Esophagus (tissue), 2 donors: Measurements from ENCODE around the gene DCUN1D3. TPM values are rescaled to one million over a fixed set of nuclear protein-coding genes. Genes with fewer than 3 reads are reported as not detected.
A peak's percentile ranks its signal among the peaks of the same experiment; 100 is the strongest.

Experiments
- H3K27ac ChIP-seq, 2 donors: one replicate each; pipeline ENCODE4 v1.5.1; 2013; ENCODE audit warnings: low read depth in 2 of 2, mild to moderate bottlenecking in 2 of 2, inconsistent platforms in 1 of 2, low read length in 1 of 2, moderate library complexity in 1 of 2
- H3K27me3 ChIP-seq, 2 donors: one replicate each; pipeline ENCODE4 v1.6.1; 2013; ENCODE audit warnings: low read length in 2 of 2, control low read depth in 1 of 2, mild to moderate bottlenecking in 1 of 2; ENCODE audit not compliant: insufficient read depth in 2 of 2, control insufficient read depth in 1 of 2
- H3K36me3 ChIP-seq, 2 donors: one replicate each; pipeline ENCODE4 v1.6.1; 2013; ENCODE audit warnings: low read length in 1 of 2; ENCODE audit not compliant: control insufficient read depth in 2 of 2, insufficient read depth in 2 of 2
- H3K4me1 ChIP-seq, 2 donors: one replicate each; pipeline ENCODE4 v1.6.1; 2013; ENCODE audit warnings: low read length in 1 of 2; ENCODE audit not compliant: control insufficient read depth in 2 of 2, insufficient read depth in 2 of 2
- H3K4me3 ChIP-seq, 2 donors: one replicate each; pipeline ENCODE4 v1.5.1; 2013; ENCODE audit warnings: low read length in 2 of 2, mild to moderate bottlenecking in 2 of 2, low read depth in 1 of 2, moderate library complexity in 1 of 2
- H3K9me3 ChIP-seq, 2 donors: one replicate each; pipeline ENCODE4 v1.6.1; 2013; ENCODE audit warnings: mild to moderate bottlenecking in 2 of 2, low read depth in 1 of 2, low read length in 1 of 2, moderate library complexity in 1 of 2; ENCODE audit not compliant: control insufficient read depth in 2 of 2, insufficient read depth in 1 of 2
- WGBS, 2 donors: extraction: QIAGEN DNeasy Blood & Tissue Kit; methylation state at CpG; one replicate each; pipeline ENCODE4 v1.1.7; 2013; 5-methylcytosine and 5-hydroxymethylcytosine counted together
- polyA plus RNA-seq, 2 donors: library from polyadenylated mRNA; stranded (reverse); fragments of 200-250 nt; gene quantifications; one replicate each; pipeline ENCODE4 v1.2.3, GENCODE V29; 2013
- donor health status: healthy with polysubstance abuse.
- donor health status: Bipolar disorder and iron deficiency.

Gene DCUN1D3
- polyA plus RNA-seq, 2 donors, result 3.2 to 6.5 TPM

- H3K4me1 ChIP-seq, result peaks cover 0 to 2% of the 10 kb centered on the region in 2 donors
- H3K36me3 ChIP-seq, result peaks cover 7 to 16% of the 10 kb centered on the region in 2 donors
- no peak overlapping the region for H3K27ac ChIP-seq
- H3K4me3 ChIP-seq, result no peak overlapping the region
- no peaks in the 10 kb centered on the region for H3K27me3 ChIP-seq
- whole genome bisulfite sequencing, 2 donors, result 88 to 92% methylated on average over 3 of the region's 3 CpGs
- no peaks in the 10 kb centered on the region for H3K9me3 ChIP-seq
Measured at GRCh38 chr16:20859229-20859628, 40.9 kb downstream of the DCUN1D3 start.

- Histone ChIP-seq H3K4me3 (no peak overlapping the region), H3K4me1 (no peaks in the 10 kb centered on the region), H3K9me3 (no peaks in the 10 kb centered on the region), H3K27me3 (no peaks in the 10 kb centered on the region), H3K27ac (no peak overlapping the region), H3K36me3 (peaks cover 7 to 13% of the 10 kb centered on the region in 2 donors)
- 88 to 90% methylated on average over 2 of the region's 2 CpGs for WGBS, 2 donors
Measured at GRCh38 chr16:20857281-20857680, 42.9 kb downstream of the DCUN1D3 start.

GRCh38 chr16:20854963-20855362, 45.2 kb downstream of the DCUN1D3 start:
- no peak overlapping the region for H3K4me3 ChIP-seq
- H3K27ac ChIP-seq, result no peak overlapping the region
- no peaks in the 10 kb centered on the region for H3K27me3 ChIP-seq
- peaks cover 4 to 7% of the 10 kb centered on the region in 2 donors for H3K36me3 ChIP-seq
- H3K9me3 ChIP-seq, result no peaks in the 10 kb centered on the region
- 94 to 98% methylated on average over 2 of the region's 2 CpGs for WGBS, 2 donors
- no peaks in the 10 kb centered on the region for H3K4me1 ChIP-seq

GRCh38 chr16:20853981-20854620, 46.1 kb downstream of the DCUN1D3 start:
- WGBS, 2 donors, result 86 to 87% methylated on average over 3 of the region's 3 CpGs
- no peak overlapping the region for H3K4me3 ChIP-seq
- H3K36me3 ChIP-seq, result peaks cover 0 to 7% of the 10 kb centered on the region in 2 donors
- H3K4me1 ChIP-seq, result no peaks in the 10 kb centered on the region
- H3K27me3 ChIP-seq, result no peaks in the 10 kb centered on the region
- H3K27ac ChIP-seq, result no peak overlapping the region
- no peaks in the 10 kb centered on the region for H3K9me3 ChIP-seq

- 84 to 88% methylated on average over 5 of the region's 5 CpGs for WGBS, 2 donors
- Histone ChIP-seq H3K4me3 (no peak overlapping the region), H3K9me3 (no peaks in the 10 kb centered on the region), H3K4me1 (no peaks in the 10 kb centered on the region), H3K36me3 (peaks cover 0 to 7% of the 10 kb centered on the region in 2 donors), H3K27ac (no peak overlapping the region), H3K27me3 (no peaks in the 10 kb centered on the region)
Measured at GRCh38 chr16:20853143-20853542, 47.0 kb downstream of the DCUN1D3 start.

GRCh38 chr16:20851601-20852000, 48.6 kb downstream of the DCUN1D3 start:
- Histone ChIP-seq H3K27me3 (no peaks in the 10 kb centered on the region), H3K4me3 (no peak overlapping the region), H3K4me1 (no peaks in the 10 kb centered on the region), H3K27ac (peak overlapping the region; percentile 45 to 55), H3K9me3 (no peaks in the 10 kb centered on the region), H3K36me3 (peaks cover 0 to 5% of the 10 kb centered on the region in 2 donors)
- WGBS, 2 donors, result 22 to 42% methylated on average over 2 of the region's 2 CpGs

GRCh38 chr16:20850981-20851380, 49.2 kb downstream of the DCUN1D3 start:
- H3K4me1 ChIP-seq, result no peaks in the 10 kb centered on the region
- peaks cover 0 to 3% of the 10 kb centered on the region in 2 donors for H3K36me3 ChIP-seq
- no peaks in the 10 kb centered on the region for H3K9me3 ChIP-seq
- no peaks in the 10 kb centered on the region for H3K27me3 ChIP-seq
- WGBS, 2 donors, result 52 to 63% methylated on average over 3 of the region's 3 CpGs
- peak overlapping the region; percentile 82 to 84 for H3K27ac ChIP-seq
- no peak overlapping the region for H3K4me3 ChIP-seq

- H3K27me3 ChIP-seq, result no peaks in the 10 kb centered on the region
- H3K4me3 ChIP-seq, result no peak overlapping the region
- no peak overlapping the region for H3K27ac ChIP-seq
- H3K9me3 ChIP-seq, result no peaks in the 10 kb centered on the region
- no peaks in the 10 kb centered on the region for H3K36me3 ChIP-seq
- 39 to 44% methylated on average over 6 of the region's 6 CpGs for WGBS, 2 donors
- H3K4me1 ChIP-seq, result no peaks in the 10 kb centered on the region
Measured at GRCh38 chr16:20849589-20850390, 50.4 kb downstream of the DCUN1D3 start.

- H3K4me3 ChIP-seq, result no peak overlapping the region
- WGBS, 2 donors, result 53 to 64% methylated on average over 2 of the region's 2 CpGs
- no peaks in the 10 kb centered on the region for H3K27me3 ChIP-seq
- H3K9me3 ChIP-seq, result no peaks in the 10 kb centered on the region
- H3K27ac ChIP-seq, result no peak overlapping the region
- no peaks in the 10 kb centered on the region for H3K36me3 ChIP-seq
- H3K4me1 ChIP-seq, result no peaks in the 10 kb centered on the region
Measured at GRCh38 chr16:20847550-20847949, 52.6 kb downstream of the DCUN1D3 start.

GRCh38 chr16:20846551-20846950, 53.6 kb downstream of the DCUN1D3 start:
- Histone ChIP-seq H3K4me1 (no peaks in the 10 kb centered on the region), H3K27ac (no peak overlapping the region), H3K4me3 (no peak overlapping the region), H3K27me3 (no peaks in the 10 kb centered on the region), H3K9me3 (no peaks in the 10 kb centered on the region), H3K36me3 (no peaks in the 10 kb centered on the region)
